Ishikawa (cell line): ENCODE measurements around the gene OVCH1.
A peak's percentile ranks its signal among the peaks of the same experiment; 100 is the strongest.

Experiments
- CEBPB ChIP-seq: IDR thresholded peaks from 2 replicates; pipeline ENCODE4 v1.6.1; 2012
- CREB1 ChIP-seq: IDR thresholded peaks from 2 replicates; pipeline ENCODE4 v1.6.1; 2012; ENCODE audit warnings: low read depth
- EGR1 ChIP-seq: IDR thresholded peaks from 2 replicates; pipeline ENCODE4 v1.6.1; 2012
- EP300 ChIP-seq: IDR thresholded peaks from 2 replicates; pipeline ENCODE4 v1.6.1; 2012; ENCODE audit warnings: borderline replicate concordance
- MAX ChIP-seq: IDR thresholded peaks from 2 replicates; pipeline ENCODE4 v1.6.1; 2012
- NFIC ChIP-seq: IDR thresholded peaks from 2 replicates; pipeline ENCODE4 v1.6.1; 2012
- RAD21 ChIP-seq: IDR thresholded peaks from 2 replicates; pipeline ENCODE4 v1.6.1; 2012; ENCODE audit warnings: low read depth
- TAF1 ChIP-seq: IDR thresholded peaks from 2 replicates; pipeline ENCODE4 v1.6.1; 2012; ENCODE audit warnings: low read depth, mild to moderate bottlenecking
- TCF12 ChIP-seq: IDR thresholded peaks from 2 replicates; pipeline ENCODE4 v1.6.1; 2012; ENCODE audit warnings: low read depth
- TEAD4 ChIP-seq: IDR thresholded peaks from 2 replicates; pipeline ENCODE4 v1.6.1; 2012
- YY1 ChIP-seq: IDR thresholded peaks from 2 replicates; pipeline ENCODE4 v1.6.1; 2012; ENCODE audit warnings: low read depth
- ZBTB7A ChIP-seq: IDR thresholded peaks from 2 replicates; pipeline ENCODE4 v1.6.1; 2012; ENCODE audit warnings: low read depth
- TF ChIP-seq, protein P1 (sequence below): IDR thresholded peaks from 2 replicates; pipeline ENCODE4 v1.6.1; 2012; ENCODE audit warnings: low read depth, mild to moderate bottlenecking
- TF ChIP-seq, protein P2 (sequence below): IDR thresholded peaks from 2 replicates; pipeline ENCODE4 v1.6.1; 2012

The OVCH1 gene

DNA sequence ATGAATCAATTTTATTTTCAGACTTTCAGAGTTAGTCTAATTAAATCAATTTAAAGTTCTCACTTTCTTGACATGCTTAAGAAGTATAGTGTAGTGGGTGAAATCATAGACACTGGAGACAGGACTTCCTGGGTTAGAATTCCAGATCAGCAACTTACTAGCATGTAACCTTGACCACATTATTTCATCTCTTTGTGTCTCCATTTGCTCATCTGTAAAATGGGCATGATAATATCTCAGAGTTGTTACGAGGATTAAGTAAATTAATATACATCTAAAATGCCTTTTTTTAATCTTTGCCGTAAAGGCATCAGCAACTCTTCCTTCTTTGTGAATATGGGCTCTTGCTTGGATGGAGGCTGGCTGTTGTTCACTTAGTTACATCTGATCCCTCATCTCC lies 115.2 kb downstream of the OVCH1 start:
- no peak for TF ChIP-seq TEAD4
- no peak for TF ChIP-seq TCF12
- TF ChIP-seq, protein P1, sequence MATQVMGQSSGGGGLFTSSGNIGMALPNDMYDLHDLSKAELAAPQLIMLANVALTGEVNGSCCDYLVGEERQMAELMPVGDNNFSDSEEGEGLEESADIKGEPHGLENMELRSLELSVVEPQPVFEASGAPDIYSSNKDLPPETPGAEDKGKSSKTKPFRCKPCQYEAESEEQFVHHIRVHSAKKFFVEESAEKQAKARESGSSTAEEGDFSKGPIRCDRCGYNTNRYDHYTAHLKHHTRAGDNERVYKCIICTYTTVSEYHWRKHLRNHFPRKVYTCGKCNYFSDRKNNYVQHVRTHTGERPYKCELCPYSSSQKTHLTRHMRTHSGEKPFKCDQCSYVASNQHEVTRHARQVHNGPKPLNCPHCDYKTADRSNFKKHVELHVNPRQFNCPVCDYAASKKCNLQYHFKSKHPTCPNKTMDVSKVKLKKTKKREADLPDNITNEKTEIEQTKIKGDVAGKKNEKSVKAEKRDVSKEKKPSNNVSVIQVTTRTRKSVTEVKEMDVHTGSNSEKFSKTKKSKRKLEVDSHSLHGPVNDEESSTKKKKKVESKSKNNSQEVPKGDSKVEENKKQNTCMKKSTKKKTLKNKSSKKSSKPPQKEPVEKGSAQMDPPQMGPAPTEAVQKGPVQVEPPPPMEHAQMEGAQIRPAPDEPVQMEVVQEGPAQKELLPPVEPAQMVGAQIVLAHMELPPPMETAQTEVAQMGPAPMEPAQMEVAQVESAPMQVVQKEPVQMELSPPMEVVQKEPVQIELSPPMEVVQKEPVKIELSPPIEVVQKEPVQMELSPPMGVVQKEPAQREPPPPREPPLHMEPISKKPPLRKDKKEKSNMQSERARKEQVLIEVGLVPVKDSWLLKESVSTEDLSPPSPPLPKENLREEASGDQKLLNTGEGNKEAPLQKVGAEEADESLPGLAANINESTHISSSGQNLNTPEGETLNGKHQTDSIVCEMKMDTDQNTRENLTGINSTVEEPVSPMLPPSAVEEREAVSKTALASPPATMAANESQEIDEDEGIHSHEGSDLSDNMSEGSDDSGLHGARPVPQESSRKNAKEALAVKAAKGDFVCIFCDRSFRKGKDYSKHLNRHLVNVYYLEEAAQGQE: no peak
- TF ChIP-seq EP300: no peak
- no peak for TF ChIP-seq EGR1
- no peak for TF ChIP-seq MAX
- no peak for TF ChIP-seq CREB1
- no peak for TF ChIP-seq RAD21
- TF ChIP-seq TAF1: no peak
- no peak for TF ChIP-seq ZBTB7A
- TF ChIP-seq NFIC: no peak
- no peak for TF ChIP-seq CEBPB
- TF ChIP-seq YY1: no peak
- TF ChIP-seq, protein P2, sequence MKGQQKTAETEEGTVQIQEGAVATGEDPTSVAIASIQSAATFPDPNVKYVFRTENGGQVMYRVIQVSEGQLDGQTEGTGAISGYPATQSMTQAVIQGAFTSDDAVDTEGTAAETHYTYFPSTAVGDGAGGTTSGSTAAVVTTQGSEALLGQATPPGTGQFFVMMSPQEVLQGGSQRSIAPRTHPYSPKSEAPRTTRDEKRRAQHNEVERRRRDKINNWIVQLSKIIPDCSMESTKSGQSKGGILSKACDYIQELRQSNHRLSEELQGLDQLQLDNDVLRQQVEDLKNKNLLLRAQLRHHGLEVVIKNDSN: no peak

GRCh38 chr12:29380536-29381523 lies 116.7 kb downstream of the OVCH1 start, which contains the start of gene ERGIC2:
Gene ERGIC2, minus strand, starts transcription at chr12:29381172. Its CDS starts 9,539 bp downstream, at chr12:29371633.
- TF ChIP-seq TCF12 (0 out of 2 replicates have a peak, but pooled peaks have one; percentile 24), CEBPB (no peak), MAX (peak; percentile 92), EP300 (no peak), TEAD4 (0 out of 2 replicates have a peak, but pooled peaks have one; percentile 22), EGR1 (peak; percentile 40; the same call in 1 of the 2 replicates), CREB1 (peak; percentile 90), ZBTB7A (peak; percentile 34; the same call in 1 of the 2 replicates), TAF1 (peak; percentile 93), RAD21 (no peak; the same call in 1 of the 2 replicates), YY1 (peak; percentile 94), NFIC (0 out of 2 replicates have a peak, but pooled peaks have one; percentile 3)
- TF ChIP-seq, protein P1: no peak
